ENCODE data around the gene NIM1K. TPM values are rescaled to one million over a fixed set of nuclear protein-coding genes. Genes with fewer than 3 reads are reported as not detected.
"Not testable (repeated sequence)": the region's sequence is repeated elsewhere in the genome, so short reads cannot be mapped to it uniquely, and the experiment has no call there.

Gene NIM1K
- total RNA-seq, 1 experiment from 2014 or later = 0.26 TPM

DNA sequence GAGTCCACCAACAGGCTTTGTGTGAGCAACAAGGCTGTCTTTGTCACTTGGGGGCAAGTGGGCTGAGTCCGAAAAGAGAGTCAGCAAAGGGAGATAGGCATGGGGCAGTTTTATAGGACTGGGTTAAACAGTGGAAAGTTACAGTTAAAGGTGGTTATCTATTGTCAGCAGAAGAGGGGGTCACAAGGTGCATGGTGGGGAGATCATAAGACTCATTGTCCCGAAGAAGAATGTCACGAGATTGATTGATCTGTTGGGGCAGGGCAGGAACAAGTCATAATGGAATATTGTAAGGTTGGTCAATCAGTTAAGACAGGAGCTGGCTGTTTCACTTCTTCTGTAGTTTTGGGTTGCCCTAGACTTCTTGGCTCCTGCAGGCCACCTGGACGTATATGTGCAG is 128.8 kb downstream of the NIM1K start:
- Histone ChIP-seq H3K4me3 (no peak overlapping the region), H3K4me2 (no peak overlapping the region), H3K27ac (no peak overlapping the region), H3K27me3 (ENCODE audit: insufficient read depth, low read depth) (no peaks in the 10 kb centered on the region), H2AFZ (no peak overlapping the region), H3K79me2 (ENCODE audit: low read depth) (no peaks in the 10 kb centered on the region), H3K4me1 (replicated peaks; ENCODE audit: insufficient read depth) (peaks cover 2% of the 10 kb centered on the region), H3K9me3 (ENCODE audit: insufficient read depth, low read depth) (no peaks in the 10 kb centered on the region), H3K9me2 (ENCODE audit: insufficient read depth) (no peaks in the 10 kb centered on the region), H4K20me1 (ENCODE audit: insufficient read depth) (no peaks in the 10 kb centered on the region), H3K36me3 (ENCODE audit: low read depth) (no peaks in the 10 kb centered on the region), H3F3A (ENCODE audit: insufficient read depth, low read depth) (peaks cover 1% of the 10 kb centered on the region; the same call in 1 of the 2 replicates)
- DNase-seq = peak in 1 of 2 experiments; percentile 25
- BruUV-seq (replicated peaks) = no TSS peak
- TF ChIP-seq EZH2 (IDR thresholded peaks at IDR 0.05; ENCODE audit: low read depth) = no peak
- intact Hi-C loops (cut with micrococcal nuclease; ENCODE audit: unreplicated experiment) = no loop called here
- ChIA-PET CTCF (no interaction called here), POLR2A (ENCODE audit: unreplicated experiment) (no interaction called here)

DNA sequence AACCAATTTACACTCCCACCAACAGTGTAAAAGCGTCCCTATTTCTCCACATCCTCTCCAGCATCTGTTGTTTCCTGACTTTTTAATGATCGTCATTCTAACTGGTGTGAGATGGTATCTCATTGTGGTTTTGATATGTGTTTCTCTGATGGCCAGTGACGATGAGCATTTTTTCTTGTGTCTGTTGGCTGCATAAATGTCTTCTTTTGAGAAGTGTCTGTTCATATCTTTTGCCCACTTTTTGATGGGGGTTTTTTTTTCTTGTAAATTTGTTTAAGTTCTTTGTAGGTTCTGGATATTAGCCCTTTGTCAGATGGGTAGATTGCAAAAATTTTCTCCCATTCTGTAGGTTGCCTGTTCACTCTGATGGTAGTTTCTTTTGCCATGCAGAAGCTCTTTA is 131.5 kb downstream of the NIM1K start:
- H3K79me2 ChIP-seq (ENCODE audit: low read depth) = not testable (repeated sequence)

DNA sequence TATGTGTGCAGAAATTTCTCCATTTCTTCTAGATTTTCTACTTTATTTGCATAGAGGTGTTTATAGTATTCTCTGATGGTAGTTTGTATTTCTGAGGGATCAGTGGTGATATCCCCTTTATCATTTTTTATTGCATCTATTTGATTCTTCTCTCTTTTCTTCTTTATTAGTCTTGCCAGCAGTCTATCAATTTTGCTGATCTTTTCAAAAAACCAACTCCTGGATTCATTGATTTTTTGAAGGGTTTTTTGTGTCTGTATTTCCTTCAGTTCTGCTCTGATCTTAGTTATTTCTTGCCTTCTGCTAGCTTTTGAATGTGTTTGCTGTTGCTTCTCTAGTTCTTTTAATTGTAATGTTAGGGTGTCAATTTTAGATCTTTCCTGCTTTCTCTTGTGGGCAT is 133.6 kb downstream of the NIM1K start:
- H3K27ac ChIP-seq; POLR2A ChIA-PET (ENCODE audit: unreplicated experiment); H3K4me1 ChIP-seq (replicated peaks; ENCODE audit: insufficient read depth); CTCF ChIA-PET; H3K9me2 ChIP-seq (ENCODE audit: insufficient read depth); H3K79me2 ChIP-seq (ENCODE audit: low read depth); H3K4me2 ChIP-seq; H3F3A ChIP-seq (ENCODE audit: insufficient read depth, low read depth); H3K36me3 ChIP-seq (ENCODE audit: low read depth); BruUV-seq (replicated peaks); H3K4me3 ChIP-seq; H2AFZ ChIP-seq; H3K27me3 ChIP-seq (ENCODE audit: insufficient read depth, low read depth); H4K20me1 ChIP-seq (ENCODE audit: insufficient read depth); DNase-seq; intact Hi-C loops (cut with micrococcal nuclease; ENCODE audit: unreplicated experiment): not testable (repeated sequence)
- peaks cover 11% of the 10 kb centered on the region; the same call in 1 of the 2 replicates for H3K9me3 ChIP-seq (ENCODE audit: insufficient read depth, low read depth)

More for the DNA sequence above, 131.5 kb downstream of the NIM1K start:
- intact Hi-C loops (cut with micrococcal nuclease; ENCODE audit: unreplicated experiment); CTCF ChIA-PET; H3K4me2 ChIP-seq; H3K4me1 ChIP-seq (replicated peaks; ENCODE audit: insufficient read depth); H2AFZ ChIP-seq; H3K4me3 ChIP-seq; DNase-seq; BruUV-seq (replicated peaks); H3K27me3 ChIP-seq (ENCODE audit: insufficient read depth, low read depth); H3K9me2 ChIP-seq (ENCODE audit: insufficient read depth); H4K20me1 ChIP-seq (ENCODE audit: insufficient read depth); H3K27ac ChIP-seq; H3K9me3 ChIP-seq (ENCODE audit: insufficient read depth, low read depth); H3K36me3 ChIP-seq (ENCODE audit: low read depth); POLR2A ChIA-PET (ENCODE audit: unreplicated experiment); H3F3A ChIP-seq (ENCODE audit: insufficient read depth, low read depth): not testable (repeated sequence)

Other genes starting within 250 kb of the NIM1K start
- 3.6 and 6.3 TPM in 2 replicates for gene ANXA2R, start 151.9 kb upstream of the NIM1K start, total RNA-seq (2021)
- gene ZNF131, start 71.3 kb upstream of the NIM1K start, total RNA-seq (2021) = 79.5 and 82.4 TPM in 2 replicates
- gene HMGCS1, start 121.2 kb downstream of the NIM1K start, total RNA-seq (2021) = 152 and 189 TPM in 2 replicates
- 2.2 and 4.3 TPM in 2 replicates for gene CCL28, start 220.2 kb downstream of the NIM1K start, total RNA-seq (2021)